MM.1S (cell line): Measurements from ENCODE around the gene SCUBE3.

Source experiments
- DNase-seq: peaks from one replicate; pipeline ENCODE4 v3.0.0-alpha.2; 2015
- H2AFZ ChIP-seq: fragments of 300-600 bp; sonication (generic); 2 replicates; pipeline ENCODE4 v1.6.0; 2016; ENCODE audit warnings: antibody characterized with exemption, low read length
- H3F3A ChIP-seq: fragments of 300-600 bp; sonication (generic); 2 replicates; pipeline ENCODE4 v1.6.1; 2016; ENCODE audit warnings: mild to moderate bottlenecking, antibody characterized with exemption, low read length, moderate library complexity, mixed read lengths; ENCODE audit not compliant: insufficient read depth
- H3K27ac ChIP-seq: fragments of 300-600 bp; sonication (generic); 2 replicates; pipeline ENCODE4 v1.5.1; 2016; ENCODE audit warnings: mild to moderate bottlenecking, low read length
- H3K27me3 ChIP-seq: fragments of 300-600 bp; sonication (generic); replicated peaks from 2 replicates; pipeline ENCODE4 v1.6.0; 2016; ENCODE audit warnings: low read length; ENCODE audit not compliant: insufficient read depth
- H3K36me3 ChIP-seq: fragments of 300-600 bp; sonication (generic); replicated peaks from 2 replicates; pipeline ENCODE4 v1.6.1; 2016; ENCODE audit warnings: mild to moderate bottlenecking, low read length, mixed read lengths; ENCODE audit not compliant: insufficient read depth
- H3K4me1 ChIP-seq: fragments of 300-600 bp; sonication (generic); 2 replicates; pipeline ENCODE4 v1.6.1; 2016; ENCODE audit warnings: low read length, mixed read lengths
- H3K4me2 ChIP-seq: fragments of 300-600 bp; sonication (generic); 2 replicates; pipeline ENCODE4 v1.6.0; 2016; ENCODE audit warnings: low read depth, low read length
- H3K4me3 ChIP-seq: fragments of 300-600 bp; sonication (generic); 2 replicates; pipeline ENCODE4 v1.5.1; 2016; ENCODE audit warnings: low read length, mixed read lengths
- H3K79me2 ChIP-seq: fragments of 300-600 bp; sonication (generic); 2 replicates; pipeline ENCODE4 v1.6.1; 2016; ENCODE audit warnings: mixed run types, low read length, mixed read lengths
- H3K9ac ChIP-seq: fragments of 300-600 bp; sonication (generic); 2 replicates; pipeline ENCODE4 v1.6.1; 2016; ENCODE audit warnings: low read length, mixed read lengths
- H3K9me2 ChIP-seq: fragments of 300-600 bp; sonication (generic); replicated peaks from 2 replicates; pipeline ENCODE4 v1.6.1; 2016; ENCODE audit warnings: mild to moderate bottlenecking, low read length, mixed read lengths; ENCODE audit not compliant: insufficient read depth
- H3K9me3 ChIP-seq: fragments of 300-600 bp; sonication (generic); replicated peaks from 2 replicates; pipeline ENCODE4 v1.6.1; 2016; ENCODE audit warnings: mild to moderate bottlenecking, low read length, mixed read lengths; ENCODE audit not compliant: insufficient read depth
- H4K20me1 ChIP-seq: fragments of 300-600 bp; sonication (generic); 2 replicates; pipeline ENCODE4 v1.6.1; 2016; ENCODE audit warnings: mild to moderate bottlenecking, low read length, moderate library complexity, mixed read lengths; ENCODE audit not compliant: insufficient read depth
- CTCF ChIP-seq: fragments of 300-600 bp; sonication (generic); IDR thresholded peaks from 2 replicates; pipeline ENCODE4 v1.5.1; 2016; ENCODE audit warnings: antibody characterized with exemption, low read length, mixed read lengths
- EZH2 ChIP-seq: fragments of 300-600 bp; sonication (generic); optimal IDR thresholded peaks from 2 replicates; pipeline ENCODE3; 2017; ENCODE audit warnings: low read depth, mild to moderate bottlenecking, antibody characterized with exemption, low read length, mixed read lengths
- EZH2phosphoT487 ChIP-seq: fragments of 300-600 bp; sonication (generic); IDR thresholded peaks from 2 replicates; pipeline ENCODE4 v1.6.1; 2018; ENCODE audit warnings: antibody characterized with exemption, low read length

SCUBE3 gene

GRCh38 chr6:35297601-35298481, 84.1 kb downstream of the SCUBE3 start, which contains the start of gene DEF6:
DEF6 (plus strand) TSS chr6:35297818; CDS start chr6:35297857, 39 bp downstream.
- Histone ChIP-seq H3K9ac (peak within 1 kb of the TSS; percentile 86), H4K20me1 (no peaks in the 10 kb centered on the region), H2AFZ (peak within 1 kb of the TSS; percentile 54), H3K27me3 (no peaks in the 10 kb centered on the region), H3K9me2 (no peaks in the 10 kb centered on the region), H3F3A (peaks cover 17% of the 10 kb centered on the region), H3K4me2 (peak within 1 kb of the TSS; percentile 61), H3K79me2 (peaks cover 39% of the 10 kb centered on the region), H3K4me3 (peak within 1 kb of the TSS; percentile 80), H3K27ac (peak within 1 kb of the TSS; percentile 58), H3K36me3 (no peaks in the 10 kb centered on the region), H3K9me3 (no peaks in the 10 kb centered on the region), H3K4me1 (peaks cover 44% of the 10 kb centered on the region)
- no peak for TF ChIP-seq EZH2
- no peak for TF ChIP-seq EZH2phosphoT487
- TF ChIP-seq CTCF, result peak; percentile 93
- peak; percentile 94 for DNase-seq

- H3K27ac ChIP-seq, result peak overlapping the region; percentile 58; the same call in 1 of the 2 replicates
- TF ChIP-seq EZH2 (no peak), CTCF (no peak), EZH2phosphoT487 (no peak)
- H3K9ac ChIP-seq, result peak overlapping the region; percentile 86
Observed at GRCh38 chr6:35298625-35299140, 84.9 kb downstream of the SCUBE3 start.

GRCh38 chr6:35299674-35300073, 85.9 kb downstream of the SCUBE3 start:
- Histone ChIP-seq H4K20me1 (no peaks in the 10 kb centered on the region), H3K9me3 (no peaks in the 10 kb centered on the region), H3K27me3 (no peaks in the 10 kb centered on the region), H3K4me2 (peak overlapping the region; percentile 61), H3K4me3 (no peak overlapping the region; the same call in 1 of the 2 replicates), H3K36me3 (no peaks in the 10 kb centered on the region), H2AFZ (no peak overlapping the region), H3K9me2 (no peaks in the 10 kb centered on the region), H3K4me1 (peaks cover 60% of the 10 kb centered on the region), H3K79me2 (peaks cover 56% of the 10 kb centered on the region), H3F3A (peaks cover 30% of the 10 kb centered on the region), H3K27ac (peak overlapping the region; percentile 0; the same call in 1 of the 2 replicates), H3K9ac (peak overlapping the region; percentile 86; the same call in 1 of the 2 replicates)
- TF ChIP-seq CTCF, result no peak
- no peak for TF ChIP-seq EZH2phosphoT487
- TF ChIP-seq EZH2, result no peak
- DNase-seq, result no peak

More at GRCh38 chr6:35298625-35299140, 84.9 kb downstream of the SCUBE3 start:
- H3K79me2 ChIP-seq, result peaks cover 46% of the 10 kb centered on the region
- peak; percentile 30 for DNase-seq
- peaks cover 50% of the 10 kb centered on the region for H3K4me1 ChIP-seq
- H3K9me3 ChIP-seq, result no peaks in the 10 kb centered on the region
- no peak overlapping the region for H2AFZ ChIP-seq
- H3K36me3 ChIP-seq, result no peaks in the 10 kb centered on the region
- H3K4me2 ChIP-seq, result peak overlapping the region; percentile 61
- H4K20me1 ChIP-seq, result no peaks in the 10 kb centered on the region
- H3K9me2 ChIP-seq, result no peaks in the 10 kb centered on the region
- H3K4me3 ChIP-seq, result peak overlapping the region; percentile 80
- peaks cover 26% of the 10 kb centered on the region for H3F3A ChIP-seq
- no peaks in the 10 kb centered on the region for H3K27me3 ChIP-seq
